Stimulated activated CD4-positive, alpha-beta T cell treated with anti-CD3 and anti-CD28 coated beads, Interleukin-4, amount 100 ng/mL, for 4 hours (primary cell): Measurements from ENCODE around the gene ZSWIM1.
A peak's percentile ranks its signal among the peaks of the same experiment; 100 is the strongest.
"Not testable (repeated sequence)": the region's sequence is repeated elsewhere in the genome, so short reads cannot be mapped to it uniquely, and the experiment has no call there.

Source experiments
- DNase-seq, 2 experiments: peaks; one replicate each; pipeline ENCODE4 v3.0.0-alpha.2; 2020

The ZSWIM1 gene

GRCh38 chr20:45857114-45857881 is 23.7 kb upstream of the ZSWIM1 start, which contains the start of the genes ACOT8 and ZSWIM3:
Gene ACOT8, minus strand, starts transcription at chr20:45857392. Its CDS starts 77 bp downstream, at chr20:45857315.
Gene ZSWIM3, plus strand, starts transcription at chr20:45857614. Its CDS starts 212 bp downstream, at chr20:45857826.
- DNase-seq = peak; percentile 74 to 95

GRCh38 chr20:45857882-45858216 is 23.2 kb upstream of the ZSWIM1 start:
- no peak for DNase-seq

GRCh38 chr20:45859916-45860315 is 21.1 kb upstream of the ZSWIM1 start:
- DNase-seq = no peak

GRCh38 chr20:45860560-45861220 is 20.3 kb upstream of the ZSWIM1 start:
- DNase-seq = no peak

- no peak for DNase-seq
These were observed 19.6 kb upstream of the ZSWIM1 start for GRCh38 chr20:45861221-45862075.

GRCh38 chr20:45863543-45864470 is 17.2 kb upstream of the ZSWIM1 start:
- DNase-seq = no peak

GRCh38 chr20:45866454-45866853 is 14.6 kb upstream of the ZSWIM1 start:
- DNase-seq = no peak

- no peak for DNase-seq
These were observed 13.8 kb upstream of the ZSWIM1 start for GRCh38 chr20:45867136-45867818.

GRCh38 chr20:45867819-45868176 is 13.2 kb upstream of the ZSWIM1 start:
- DNase-seq = no peak

GRCh38 chr20:45872626-45873025 is 8.4 kb upstream of the ZSWIM1 start:
- no peak for DNase-seq

- no peak for DNase-seq
These were observed 7.5 kb upstream of the ZSWIM1 start for GRCh38 chr20:45873409-45874103.

GRCh38 chr20:45874104-45874481 is 6.9 kb upstream of the ZSWIM1 start:
- not testable (repeated sequence) for DNase-seq

GRCh38 chr20:45874576-45874975 is 6.5 kb upstream of the ZSWIM1 start:
- DNase-seq = no peak

GRCh38 chr20:45878076-45878761 is 2.8 kb upstream of the ZSWIM1 start:
- DNase-seq = no peak

GRCh38 chr20:45882469-45883099 is 1.6 kb downstream of the ZSWIM1 start:
- no peak for DNase-seq

- DNase-seq = no peak
These were observed 2.1 kb downstream of the ZSWIM1 start for GRCh38 chr20:45883100-45883469.

GRCh38 chr20:45886590-45887345 is 5.7 kb downstream of the ZSWIM1 start:
- no peak for DNase-seq

- no peak for DNase-seq
These were observed 6.3 kb downstream of the ZSWIM1 start, which contains the start of gene SPATA25 for GRCh38 chr20:45887346-45887715. Gene SPATA25, minus strand, starts transcription at chr20:45887622. Its CDS starts 32 bp downstream, at chr20:45887590.

- DNase-seq = no peak
These were observed 7.7 kb downstream of the ZSWIM1 start for GRCh38 chr20:45888681-45889080.
